ENCODE results near the gene HMGB4. TPM values are rescaled to one million over a fixed set of nuclear protein-coding genes. Genes with fewer than 3 reads are reported as not detected.

The HMGB4 gene
- total and polyA plus RNA-seq, 9 of the 15 experiments (the other 6 are each of a cell fraction or from before 2014, with no cell fraction given), result not detected

- no peak for ATAC-seq
- Histone ChIP-seq H3K9me1 (ENCODE audit: control insufficient read depth, insufficient read depth, low read length) (no peaks in the 10 kb centered on the region), H3K36me3 (ENCODE audit: control insufficient read depth, insufficient read depth, low read length) (no peaks in the 10 kb centered on the region), H3K27ac (ENCODE audit: extremely low read depth, low read depth, low read length) (no peak overlapping the region), H3K79me2 (ENCODE audit: control insufficient read depth, insufficient read depth, low read length) (no peaks in the 10 kb centered on the region), H3K4me3 (no peak overlapping the region), H3K9me3 (replicated peaks; ENCODE audit: control insufficient read depth, insufficient read depth, low read depth, low read length) (no peaks in the 10 kb centered on the region; the same call in 1 of the 2 replicates), H3K27me3 (ENCODE audit: control insufficient read depth in 2 of 2, insufficient read depth in 2 of 2, low read length in 2 of 2) (no peaks in the 10 kb centered on the region), H3K4me1 (replicated peaks in 1 of 2; ENCODE audit: control insufficient read depth in 2 of 2, insufficient read depth in 2 of 2, low read length in 2 of 2) (no peaks in the 10 kb centered on the region), H2AFZ (ENCODE audit: low read depth, low read length) (no peak overlapping the region), H3K9ac (ENCODE audit: insufficient read depth in 1 of 2, low read depth in 2 of 2, low read length in 2 of 2) (no peak overlapping the region), H3K4me2 (ENCODE audit: insufficient read depth, low read length) (no peak overlapping the region), H4K20me1 (replicated peaks; ENCODE audit: control insufficient read depth, insufficient read depth, low read length) (no peaks in the 10 kb centered on the region)
- CTCF ChIA-PET (ENCODE audit: low intra/inter-chr PET ratio), result no interaction called here
- 0% methylated on average over 2 of the region's 2 CpGs for WGBS (ENCODE audit: insufficient coverage, low coverage, missing lambda C conversion rate)
- no peak for FAIRE-seq
- in situ Hi-C loops (cut with MboI), result no loop called here
- POLR2A ChIA-PET, result no interaction called here
- TF ChIP-seq NFIX (CRISPR knock-in tag; IDR thresholded peaks at IDR 0.05; ENCODE audit: low read depth), result no peak
- TF ChIP-seq U2AF2 (optimal IDR thresholded peaks at IDR 0.05; ENCODE audit: low read depth, low read length), result no peak
- no peak for TF ChIP-seq ZBTB11 (CRISPR knock-in tag; IDR thresholded peaks at IDR 0.05)
- TF ChIP-seq THRB (CRISPR knock-in tag; conservative IDR thresholded peaks at IDR 0.05), result no peak
- BruUV-seq (replicated peaks), result no TSS peak
- intact Hi-C loops (cut with micrococcal nuclease), result no loop called here
- no peak for DNase-seq (ENCODE audit: extremely low read depth in 1 of 4, low spot score in 3 of 4)
These were observed 14.5 kb downstream of the HMGB4 start for GRCh38 chr1:33878392-33878791.

All from K562 (cell line).